GM12878 (cell line): ENCODE measurements around the gene CR2. TPM values are rescaled to one million over a fixed set of nuclear protein-coding genes. Genes with fewer than 3 reads are reported as not detected.
A peak's percentile ranks its signal among the peaks of the same experiment; 100 is the strongest.
"Not testable (repeated sequence)": the region's sequence is repeated elsewhere in the genome, so short reads cannot be mapped to it uniquely, and the experiment has no call there.

ENCODE experiments used
- ATAC-seq: fragments of 200-7000 bp; cut with Tn5 transposase; 3 replicates; pipeline ENCODE4 v1.9.1; 2020; ENCODE audit warnings: mild to moderate bottlenecking, moderate library complexity
- BruUV-seq: library from RNA; stranded (reverse); fragments of 400-500 nt; replicated peaks from 2 replicates; lab custom pipeline; 2021; lab: Mats Ljungman, UMichigan
- CTCF ChIA-PET: fragments of 300-600 bp; sonication (Branson Sonifier 250); formaldehyde crosslinking; extraction: SDS; loops from one replicate; lab custom pipeline; 2021; ENCODE audit warnings: inconsistent platforms; lab: Yijun Ruan, JAX
- POLR2A ChIA-PET: fragments of 350-600 bp; formaldehyde crosslinking; extraction: SDS; loops from one replicate; lab custom pipeline; 2021; ENCODE audit warnings: inconsistent platforms; lab: Charles Lee
- RAD21 ChIA-PET: fragments of 300-600 bp; sonication (Branson Sonifier 250); formaldehyde crosslinking; loops from one replicate; lab custom pipeline; 2023; ENCODE audit warnings: antibody characterized with exemption; ENCODE audit not compliant: unreplicated experiment; lab: Charles Lee
- SMC1A ChIA-PET: fragments of 300-600 bp; sonication (Branson Sonifier 250); formaldehyde crosslinking; loops from one replicate; lab custom pipeline; 2023; ENCODE audit not compliant: unreplicated experiment, uncharacterized antibody; lab: Charles Lee
- DNase-seq: peaks from one replicate; pipeline ENCODE4 v3.0.0-alpha.2; 2011; ENCODE audit warnings: low read depth, low spot score
- FAIRE-seq: peaks from 3 replicates; lab custom pipeline; 2011; peaks lifted over from hg19 to GRCh38; lab: Jason Lieb, UNC
- H2AFZ ChIP-seq: 2 replicates; pipeline ENCODE4 v1.6.0; 2011; ENCODE audit warnings: low read depth, low read length, control low read depth; ENCODE audit not compliant: control insufficient read depth
- H3K27ac ChIP-seq: 2 replicates; pipeline ENCODE4 v1.5.1; 2011; ENCODE audit warnings: control low read depth; ENCODE audit not compliant: control insufficient read depth, insufficient read depth
- H3K27me3 ChIP-seq, 2 experiments: replicated peaks in 1 of 2; 2 replicates each; pipeline versions ENCODE4 v1.6.0 to v1.6.1; 2011; ENCODE audit warnings: low read length in 1 of 2; ENCODE audit not compliant: control insufficient read depth in 2 of 2, insufficient read depth in 2 of 2
- H3K36me3 ChIP-seq, 2 experiments: 2 replicates each; pipeline ENCODE4 v1.5.1; 2011; ENCODE audit warnings: low read length in 1 of 2; ENCODE audit not compliant: control insufficient read depth in 2 of 2, insufficient read depth in 2 of 2
- H3K4me1 ChIP-seq: 2 replicates; pipeline ENCODE4 v1.6.1; 2011; ENCODE audit warnings: mild to moderate bottlenecking, low read length, moderate library complexity, mixed read lengths; ENCODE audit not compliant: control insufficient read depth, insufficient read depth
- H3K4me2 ChIP-seq: 2 replicates; pipeline ENCODE4 v1.6.0; 2011; ENCODE audit warnings: control low read depth; ENCODE audit not compliant: control insufficient read depth, insufficient read depth
- H3K4me3 ChIP-seq: fragments of 200-600 bp; sonication (generic); 2 replicates; pipeline ENCODE4 v1.5.1; 2016
- H3K79me2 ChIP-seq: 2 replicates; pipeline ENCODE4 v1.6.0; 2011; ENCODE audit warnings: low read length; ENCODE audit not compliant: control insufficient read depth, insufficient read depth
- H3K9ac ChIP-seq: 2 replicates; pipeline ENCODE4 v1.8.0; 2011; ENCODE audit warnings: low read length, control low read depth, mixed read lengths; ENCODE audit not compliant: control insufficient read depth, insufficient read depth
- H3K9me3 ChIP-seq: replicated peaks from 3 replicates; pipeline ENCODE4 v1.5.1; 2011; ENCODE audit warnings: mild to moderate bottlenecking, low read length; ENCODE audit not compliant: control insufficient read depth, insufficient read depth
- H4K20me1 ChIP-seq: 2 replicates; pipeline ENCODE4 v1.6.0; 2011; ENCODE audit not compliant: control insufficient read depth, insufficient read depth
- BCL3 ChIP-seq: IDR thresholded peaks from 2 replicates; pipeline ENCODE4 v1.6.1; 2011; ENCODE audit warnings: borderline replicate concordance, low read depth, mild to moderate bottlenecking, moderate library complexity, low read length; ENCODE audit not compliant: insufficient read depth, poor library complexity, severe bottlenecking
- CTCF ChIP-seq, 3 experiments: IDR thresholded peaks in 2 of 3; conservative IDR thresholded peaks in 1 of 3; 2 replicates each; pipeline ENCODE4 v1.5.1; 2011; ENCODE audit warnings: low read depth in 3 of 3, low read length in 3 of 3, mild to moderate bottlenecking in 3 of 3, control low read depth in 2 of 3, moderate library complexity in 2 of 3, inconsistent platforms in 1 of 3, mixed read lengths in 1 of 3; ENCODE audit not compliant: control insufficient read depth in 2 of 3, insufficient read depth in 1 of 3; ENCODE audit errors: extremely low read depth in 1 of 3
- HDGF ChIP-seq: fragments of 450-650 bp; IDR thresholded peaks from 2 replicates; pipeline ENCODE4 v1.6.1; 2016; ENCODE audit warnings: antibody characterized with exemption
- NR2C1 ChIP-seq: fragments of 450-650 bp; IDR thresholded peaks from 2 replicates; pipeline ENCODE4 v1.6.1; 2017; ENCODE audit warnings: antibody characterized with exemption, mild to moderate bottlenecking, moderate library complexity
- RAD21 ChIP-seq: IDR thresholded peaks from 2 replicates; pipeline ENCODE4 v1.6.1; 2011; ENCODE audit warnings: mild to moderate bottlenecking, low read depth, low read length, moderate library complexity; ENCODE audit not compliant: insufficient read depth
- RCOR1 ChIP-seq: conservative IDR thresholded peaks from 2 replicates; pipeline ENCODE4 v1.6.1; 2012; ENCODE audit warnings: low read depth, low read length, improper control_type of control experiment
- SMARCA5 ChIP-seq: fragments of 450-650 bp; IDR thresholded peaks from 2 replicates; pipeline ENCODE4 v1.6.1; 2017; ENCODE audit warnings: mild to moderate bottlenecking
- ZNF622 ChIP-seq: fragments of 450-650 bp; IDR thresholded peaks from 2 replicates; pipeline ENCODE4 v1.6.1; 2017; ENCODE audit warnings: mild to moderate bottlenecking, inconsistent platforms
- WGBS: methylation state at CpG from one replicate; pipeline ENCODE4 v1.1.6; 2016; ENCODE audit warnings: low lambda C conversion rate; ENCODE audit not compliant: insufficient replicate concordance, insufficient coverage; ENCODE audit errors: missing lambda C conversion rate; 5-methylcytosine and 5-hydroxymethylcytosine counted together
- in situ Hi-C: fragments of 300-500 bp; cut with MboI; formaldehyde crosslinking; loops from 9 replicates; pipeline ENCODE4 v1.14.3; 2018; ENCODE audit warnings: mixed read lengths
- intact Hi-C: fragments of 100-400 bp; cut with micrococcal nuclease; formaldehyde crosslinking; loops from one replicate; pipeline ENCODE4 v1.14.2; 2022; ENCODE audit not compliant: unreplicated experiment
- polyA plus RNA-seq, 11 experiments: library from polyadenylated mRNA; depleted of rRNA in 4 of 11; unstranded in 6 of 11; stranded (reverse) in 5 of 11; fragments of >200 nt; fragmentation: Nextera tagmentation in 4 of 11; fragmentation: Illumina TruSeq in 1 of 11; extraction: Ambion mirVana in 4 of 11; extraction: Trizol in 1 of 11; gene quantifications; 1 replicate in 1 of 11; 2 replicates in 10 of 11; pipeline versions ENCODE4 v1.2.1 to v1.2.3, GENCODE V29; 2011 to 2016; ENCODE audit warnings: inconsistent platforms in 2 of 11, missing spikeins in 2 of 11, low read depth in 1 of 11
- total RNA-seq, 4 experiments: library from RNA; depleted of rRNA in 3 of 4; stranded (reverse); fragments of >200 nt in 3 of 4; fragmentation: Illumina TruSeq in 1 of 4; extraction: Trizol in 1 of 4; gene quantifications; 2 replicates each; pipeline versions ENCODE4 v1.2.1 to v1.2.3, GENCODE V29; 2013 to 2021

Gene CR2
- total and polyA plus RNA-seq, 10 of the 15 experiments (the other 5 are each of a cell fraction or from before 2014, with no cell fraction given): 2.2 to 72.8 (median 50.6) TPM

- TF ChIP-seq RAD21 (no peak), NR2C1 (no peak), SMARCA5 (no peak), ZNF622 (no peak), BCL3 (no peak), HDGF (no peak), RCOR1 (no peak)
Measured at GRCh38 chr1:207494171-207494570, 40.0 kb downstream of the CR2 start (continued).

- BruUV-seq, ATAC-seq, H3K27me3 ChIP-seq, H3K9me3 ChIP-seq, H3K36me3 ChIP-seq, H3K27ac ChIP-seq, FAIRE-seq, H4K20me1 ChIP-seq, POLR2A ChIA-PET, DNase-seq, H3K4me1 ChIP-seq, H3K79me2 ChIP-seq: not testable (repeated sequence)
- intact Hi-C loops (loop anchor here (10.0 kb wide), 1 partner anchor 170 kb away; the partner anchor contains the start of gene CD55), in situ Hi-C loops (loop anchor here (5.0 kb wide), 2 partner anchors 78 to 408 kb away; partner anchors contain the start of gene C4BPB)
- H2AFZ ChIP-seq: peak overlapping the region; percentile 78; the same call in 1 of the 2 replicates
- SMC1A ChIA-PET: interaction anchor here (0.9 to 5.0 kb wide), 4 partner anchors 10 to 90 kb away, joined by 3 to 53 read pairs (median 6); partner anchors contain the start of gene CR2
- RAD21 ChIA-PET: interaction anchor here (0.9 to 1.6 kb wide), 4 partner anchors 40 to 412 kb away, joined by 4 to 6 read pairs (median 4); partner anchors contain the start of gene CD55
- H3K4me2 ChIP-seq: peak overlapping the region; percentile 85
- WGBS: 77% methylated on average over 7 of the region's 8 CpGs
- peak in 1 of 3 experiments; percentile 17; a peak in 1 of 6 replicates for TF ChIP-seq CTCF (IDR thresholded peaks at IDR 0.05 in 2 of 3, conservative IDR thresholded peaks at IDR 0.05 in 1 of 3; ENCODE audit: control insufficient read depth in 2 of 3, extremely low read depth in 1 of 3, insufficient read depth in 1 of 3, low read depth in 3 of 3, low read length in 3 of 3)
- CTCF ChIA-PET: interaction anchor here (0.8 to 1.5 kb wide), 4 partner anchors 82 to 415 kb away, joined by 3 to 6 read pairs (median 4); no protein-coding TSS in a partner anchor
- H3K9ac ChIP-seq: peak overlapping the region; percentile 38; the same call in 1 of the 2 replicates
- H3K4me3 ChIP-seq: peak overlapping the region; percentile 71
Measured at GRCh38 chr1:207495281-207495680, 41.2 kb downstream of the CR2 start.
